Endometrial microvascular endothelial cells (primary cell): Measurements from ENCODE around the gene CFAP20DC. TPM values are rescaled to one million over a fixed set of nuclear protein-coding genes. Genes with fewer than 3 reads are reported as not detected.
"Not testable (repeated sequence)": the region's sequence is repeated elsewhere in the genome, so short reads cannot be mapped to it uniquely, and the experiment has no call there.

Experiments
- in situ Hi-C: cut with HindIII; loops from 2 replicates; pipeline ENCODE4 v1.10.0; 2017; ENCODE audit warnings: low sequenced_read_pairs, low pct_unique_long_range_greater_than_20kb; ENCODE audit errors: inconsistent ontology term
- total RNA-seq: library from RNA; depleted of rRNA; stranded (reverse); fragments of >200 nt; gene quantifications from one replicate; pipeline ENCODE4 v1.2.3, GENCODE V29; 2015; ENCODE audit errors: inconsistent ontology term

Gene CFAP20DC
- total RNA-seq, 1 donor from 2014 or later, result 3.2 TPM

DNA sequence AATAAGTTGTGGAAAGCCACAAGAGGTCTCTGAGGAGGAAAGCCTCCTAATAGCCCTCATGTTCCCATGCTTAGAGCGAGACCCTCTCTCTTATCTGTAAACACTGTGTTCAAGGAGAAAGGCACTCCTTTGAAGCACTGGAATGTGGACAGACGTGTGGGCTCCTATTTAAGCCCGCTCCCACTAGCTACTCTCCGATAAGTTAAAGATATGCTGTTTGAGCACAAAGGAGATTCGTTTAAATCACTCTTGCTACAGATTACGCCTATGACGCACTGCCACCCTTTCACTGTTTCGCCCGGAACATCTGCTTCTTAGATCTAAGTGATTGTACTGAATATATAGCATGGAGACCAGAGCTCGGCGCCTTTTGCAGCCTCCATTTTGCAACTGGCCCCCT is 325.5 kb downstream of the CFAP20DC start:
- in situ Hi-C loops, result no loop called here

DNA sequence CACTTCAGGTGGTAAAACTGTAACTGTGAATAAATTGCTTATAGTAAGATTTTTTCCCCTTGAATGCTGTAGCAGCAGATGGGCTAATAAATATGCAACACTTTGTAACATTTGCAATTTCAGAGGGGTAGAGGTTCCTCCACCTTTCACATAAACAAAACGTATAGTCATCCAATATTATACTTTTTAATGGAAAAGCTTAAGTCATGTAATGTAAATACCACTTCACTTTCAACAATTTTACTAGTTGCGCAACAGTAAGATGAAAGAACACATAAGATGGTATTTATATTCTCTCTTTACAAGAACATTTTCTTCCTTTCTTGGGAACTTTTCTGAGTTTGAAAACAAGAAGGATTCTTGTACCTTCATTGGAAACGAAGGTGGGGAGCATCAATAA is 326.7 kb downstream of the CFAP20DC start:
- in situ Hi-C loops, result no loop called here

DNA sequence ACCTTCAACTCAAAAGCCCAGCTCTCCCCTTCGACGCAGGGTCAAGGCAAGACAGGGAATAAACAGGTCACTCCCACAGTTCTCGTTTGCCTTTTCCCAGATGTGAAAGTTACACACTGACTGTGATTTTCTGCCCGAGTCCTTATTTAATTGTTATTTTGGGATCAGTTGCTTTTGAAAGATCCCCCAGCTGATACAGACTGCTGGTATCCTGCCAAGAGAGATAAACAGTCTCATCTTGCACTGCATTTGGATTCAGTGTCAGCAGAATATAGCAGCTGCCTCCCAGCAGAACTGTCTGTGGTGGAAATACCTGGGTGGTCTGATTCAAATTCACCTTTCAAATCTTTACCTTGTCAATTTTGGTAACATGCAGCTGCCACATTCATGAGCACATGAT is 327.3 kb downstream of the CFAP20DC start:
- in situ Hi-C loops, result no loop called here

DNA sequence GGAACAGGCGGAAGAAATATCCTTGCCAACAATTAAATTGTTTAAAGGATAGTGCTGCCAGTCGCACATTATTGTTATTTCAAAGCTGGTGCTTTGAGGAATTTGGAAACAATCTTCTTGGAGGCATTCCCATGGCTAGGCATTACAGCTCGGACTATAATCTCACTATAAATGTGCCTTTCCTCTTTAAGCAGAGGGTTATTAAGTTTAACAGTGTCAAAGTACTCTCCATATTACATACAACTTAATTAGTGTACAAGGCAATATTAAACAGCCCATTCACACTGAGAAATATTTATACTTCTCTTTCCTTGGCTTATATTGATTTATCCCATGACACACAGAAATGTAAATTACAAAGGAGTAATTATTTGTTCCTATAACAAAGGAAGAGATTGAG is 329.3 kb downstream of the CFAP20DC start:
- in situ Hi-C loops, result no loop called here

DNA sequence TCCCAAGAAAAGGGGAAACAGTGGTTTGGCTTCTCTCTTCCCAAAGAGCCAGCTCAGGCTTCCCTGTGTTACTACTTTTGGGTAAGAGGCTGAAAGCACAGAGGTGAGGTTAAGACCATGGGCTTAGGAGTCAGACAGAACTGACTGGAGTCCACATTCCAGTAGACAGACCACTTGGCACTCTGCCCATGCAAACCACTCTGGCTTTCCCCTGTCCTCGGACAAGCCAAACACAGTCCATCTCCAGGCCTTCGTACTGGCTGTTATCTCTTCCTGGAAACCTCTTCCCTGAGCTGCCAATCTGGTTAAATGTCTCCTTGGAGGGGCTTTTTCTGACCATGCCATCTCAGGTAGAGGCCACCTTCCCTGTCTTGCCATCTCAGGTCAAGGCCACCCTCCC is 330.1 kb downstream of the CFAP20DC start:
- in situ Hi-C loops, result no loop called here

DNA sequence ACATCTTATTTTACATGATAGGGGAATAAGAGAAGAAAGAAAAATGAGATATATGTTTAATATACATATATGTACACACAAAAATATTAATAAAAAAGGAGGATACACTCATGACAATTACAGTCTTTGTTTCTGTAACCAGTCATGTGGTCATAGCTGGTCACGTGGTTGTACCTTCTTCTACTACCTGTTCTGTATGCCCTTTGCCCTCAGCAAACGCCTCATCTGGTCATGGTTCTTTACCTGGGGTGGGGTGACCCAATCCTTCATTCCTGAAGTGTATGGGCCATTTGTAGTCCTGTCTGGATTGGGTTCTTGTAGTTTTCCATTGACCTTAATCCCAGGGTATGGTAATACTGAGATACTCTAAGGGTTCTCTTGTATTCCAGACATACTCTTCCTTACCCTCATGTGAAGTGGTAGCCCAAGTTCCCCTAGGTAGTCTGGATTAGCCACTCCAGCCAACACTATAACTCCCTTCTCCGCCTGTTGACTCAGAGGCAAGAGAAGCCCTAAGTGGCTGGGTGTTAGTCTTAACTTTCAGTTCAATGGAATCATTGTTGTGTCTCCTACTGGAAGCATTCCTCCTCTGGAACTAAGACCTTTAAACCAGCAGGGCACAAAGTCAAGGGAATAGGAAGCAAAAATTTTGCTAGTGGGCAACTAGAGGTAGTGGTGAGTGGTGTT is 336.0 kb downstream of the CFAP20DC start:
- in situ Hi-C loops, result no loop called here

DNA sequence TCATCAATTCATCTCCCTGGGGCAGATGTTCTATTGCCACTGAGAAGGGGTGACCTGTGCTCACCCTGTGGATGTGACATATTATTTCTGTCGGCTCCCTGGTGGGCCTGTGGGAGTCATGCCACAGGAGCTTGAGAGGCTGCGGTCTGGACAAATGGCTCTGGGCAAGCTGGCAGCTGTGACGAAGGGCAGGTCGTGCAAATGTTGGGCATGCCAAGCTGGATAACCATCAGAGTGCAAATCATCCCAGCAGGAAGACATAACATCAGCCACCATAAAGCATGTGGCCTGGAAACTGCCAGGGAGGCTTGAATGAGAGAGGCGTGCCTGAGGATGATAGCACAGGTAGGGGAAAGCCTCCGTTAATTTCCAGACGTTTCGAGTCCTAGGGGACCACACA is 338.0 kb downstream of the CFAP20DC start:
- in situ Hi-C loops, result no loop called here

DNA sequence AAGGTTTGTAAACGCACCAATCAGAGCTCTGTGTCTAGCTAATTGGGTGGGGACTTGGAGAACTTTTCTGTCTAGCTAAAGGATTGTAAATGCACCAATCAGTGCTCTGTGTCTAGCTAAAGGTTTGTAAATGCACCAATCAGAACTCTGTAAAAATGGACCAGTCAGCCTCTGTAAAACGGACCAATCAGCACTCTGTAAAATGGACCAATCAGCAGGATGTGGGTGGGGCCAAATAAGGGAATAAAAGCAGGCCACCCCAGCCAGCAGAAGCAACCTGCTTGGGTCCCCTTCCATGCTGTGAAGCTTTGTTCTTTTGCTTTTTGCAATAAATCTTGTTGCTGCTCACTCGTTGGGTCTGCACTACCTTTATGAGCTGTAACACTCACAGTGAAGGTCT is 340.8 kb downstream of the CFAP20DC start:
- in situ Hi-C loops, result not testable (repeated sequence)

DNA sequence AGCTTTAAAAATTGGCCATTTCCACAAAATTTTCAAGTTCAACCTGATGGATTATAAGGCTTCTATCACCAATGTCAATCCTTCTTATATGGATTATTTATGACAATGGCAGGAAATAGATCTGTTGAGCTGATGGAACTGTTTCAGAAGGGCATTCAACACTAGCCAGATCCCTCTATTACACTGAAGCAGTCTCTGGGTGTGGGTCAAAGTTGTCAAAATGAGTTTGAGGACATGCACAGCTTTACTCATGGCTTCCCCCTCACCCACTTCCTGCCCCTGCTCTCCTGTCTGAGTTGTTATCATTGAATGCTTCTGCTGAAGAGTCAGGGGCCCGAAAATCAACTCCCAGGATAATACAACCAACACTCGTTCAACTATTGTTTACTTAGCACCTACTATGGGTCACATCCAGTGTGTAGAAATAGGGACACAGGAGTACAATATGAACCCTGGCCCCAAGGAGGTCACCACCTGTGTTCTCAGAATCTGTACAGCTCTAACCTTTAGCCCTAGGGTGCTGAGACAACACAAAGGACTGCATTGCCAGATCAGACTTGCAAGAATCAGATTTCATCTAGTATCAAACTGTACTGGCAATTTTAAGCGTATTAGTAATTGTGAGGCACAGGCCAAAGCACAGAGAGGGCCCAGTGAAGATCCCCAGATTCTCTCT is 341.6 kb downstream of the CFAP20DC start:
- in situ Hi-C loops, result no loop called here

DNA sequence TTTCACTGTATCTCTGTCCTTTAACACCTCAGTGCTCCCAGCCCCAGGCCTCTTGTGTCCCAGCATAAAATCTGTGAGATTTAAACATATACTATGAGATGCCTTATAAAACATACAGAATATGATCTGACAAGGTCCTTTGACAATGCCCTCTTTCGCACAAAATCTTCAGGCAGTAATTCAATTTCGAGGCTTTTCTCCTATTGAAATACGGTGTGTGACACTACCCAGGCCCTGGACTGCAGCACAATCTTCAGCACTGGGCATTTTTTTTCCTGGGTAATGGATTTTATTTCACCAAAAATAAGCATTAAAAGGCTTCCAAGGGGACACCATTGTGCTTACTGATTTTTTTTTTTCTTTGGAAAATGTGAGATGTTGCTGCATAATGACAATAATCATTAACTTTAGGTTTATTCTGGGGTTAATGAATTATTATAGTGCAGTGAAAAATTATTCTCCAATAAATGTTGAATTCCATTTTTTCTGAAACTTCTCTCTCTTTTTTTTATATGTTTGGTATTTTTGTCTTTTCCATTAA is 342.4 kb downstream of the CFAP20DC start:
- in situ Hi-C loops, result no loop called here

DNA sequence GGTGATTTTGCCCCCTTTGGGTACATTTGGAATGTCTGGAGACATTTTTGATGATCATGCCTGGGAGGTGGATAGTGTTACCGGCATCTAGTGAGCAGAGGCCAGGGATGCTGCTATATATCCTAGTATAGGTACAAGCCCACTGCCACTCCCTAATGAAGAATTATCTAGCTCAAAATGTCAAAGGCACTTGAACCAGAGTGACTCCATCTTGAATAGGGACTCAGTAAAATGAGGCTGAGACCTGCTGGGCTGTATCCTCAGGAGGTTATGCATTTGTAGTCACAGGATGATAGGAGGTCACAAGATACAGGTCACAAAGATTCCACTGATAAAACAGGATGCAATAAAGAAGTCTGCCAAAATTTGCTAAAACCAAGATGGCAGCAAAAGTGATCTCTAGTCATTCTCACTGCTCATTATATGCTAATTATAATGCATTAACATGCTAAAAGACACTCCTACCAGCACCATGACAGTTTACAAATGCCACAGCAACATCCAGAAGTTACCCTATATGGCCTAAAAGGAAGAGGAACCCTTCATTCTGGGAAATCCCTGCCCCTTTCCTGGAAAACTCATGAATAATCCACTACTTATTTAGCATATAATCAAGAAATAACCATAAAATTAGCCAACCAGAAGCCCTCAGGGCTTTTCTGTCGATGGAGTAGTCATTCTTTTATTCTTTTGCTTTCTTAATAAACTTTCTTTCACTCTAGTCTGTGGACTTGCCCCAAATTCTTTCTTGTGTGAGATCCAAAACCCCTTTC is 343.2 kb downstream of the CFAP20DC start:
- in situ Hi-C loops, result no loop called here

DNA sequence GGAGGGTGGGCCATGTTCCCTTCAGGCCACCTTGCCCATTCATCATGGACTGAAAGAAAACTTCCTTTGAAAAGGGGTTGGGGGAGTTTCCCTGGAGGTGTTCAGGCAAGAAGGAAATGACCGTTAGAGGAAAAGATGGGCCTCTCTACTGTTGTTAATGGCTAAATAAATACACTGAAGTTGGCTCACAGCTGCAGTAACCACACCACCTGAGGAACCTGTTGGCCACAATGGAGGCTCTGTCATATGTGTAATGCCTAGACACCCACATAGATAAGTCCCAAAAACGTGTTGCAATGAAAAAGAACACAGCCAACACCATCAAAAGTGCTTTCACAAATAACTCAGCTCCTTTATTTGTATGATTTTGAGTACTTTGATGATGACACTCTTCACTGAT is 345.1 kb downstream of the CFAP20DC start:
- in situ Hi-C loops, result no loop called here

DNA sequence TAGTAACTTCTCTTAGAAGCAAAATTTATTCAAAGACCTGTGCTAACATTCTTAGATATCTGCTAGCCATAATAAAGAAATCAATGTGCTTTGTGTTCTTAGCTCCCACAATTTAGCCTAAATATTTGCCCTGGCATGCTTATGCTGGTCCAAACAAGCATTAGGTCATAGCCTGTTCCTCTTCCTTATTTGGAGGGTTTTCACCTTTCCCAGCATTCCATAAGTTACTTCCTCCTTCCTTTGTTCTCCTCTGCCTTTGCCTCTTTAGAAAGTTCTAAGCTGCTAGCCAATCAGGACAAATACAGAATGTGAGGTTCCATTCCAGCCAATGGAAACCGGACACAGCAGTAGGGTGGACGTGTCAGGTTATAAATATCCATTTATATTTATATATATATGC is 345.5 kb downstream of the CFAP20DC start:
- in situ Hi-C loops, result not testable (repeated sequence)

DNA sequence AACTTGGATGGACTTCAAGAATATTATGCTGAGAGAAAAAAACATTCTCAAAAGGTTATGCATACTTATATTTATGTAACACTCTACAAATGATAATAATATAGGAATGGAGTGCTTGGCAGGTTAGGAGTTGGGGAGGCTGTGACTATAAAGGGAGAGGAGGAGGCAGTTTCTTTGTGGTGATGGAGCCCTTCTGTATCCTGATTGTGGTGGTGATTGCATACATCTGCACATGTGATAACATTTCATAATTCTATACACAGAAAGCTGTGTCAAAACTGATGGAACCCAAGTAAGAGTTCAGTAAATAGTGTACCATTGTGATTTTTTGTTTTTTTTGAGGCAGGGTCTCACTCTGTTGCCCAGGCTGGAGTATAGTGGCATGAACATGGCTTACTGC is 351.6 kb downstream of the CFAP20DC start:
- in situ Hi-C loops, result no loop called here

DNA sequence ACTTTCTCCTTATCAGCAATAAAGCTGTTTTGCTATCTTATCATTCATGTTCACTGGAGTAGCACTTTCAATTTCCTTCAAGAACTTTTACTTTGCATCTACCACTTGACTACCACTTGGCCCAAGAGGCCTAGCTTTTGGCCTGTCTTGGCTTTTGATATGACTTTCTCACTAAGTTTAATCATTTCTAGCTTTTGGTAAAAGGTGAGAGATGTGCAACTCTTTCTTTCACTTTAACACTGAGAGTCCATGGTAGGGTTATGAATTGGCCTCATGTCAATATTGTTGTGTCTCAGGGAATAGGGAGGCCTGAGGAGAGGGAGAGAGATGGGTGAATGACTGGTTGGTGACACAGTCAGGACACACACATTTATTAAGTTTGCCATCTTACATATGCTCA is 352.3 kb downstream of the CFAP20DC start:
- in situ Hi-C loops, result no loop called here

DNA sequence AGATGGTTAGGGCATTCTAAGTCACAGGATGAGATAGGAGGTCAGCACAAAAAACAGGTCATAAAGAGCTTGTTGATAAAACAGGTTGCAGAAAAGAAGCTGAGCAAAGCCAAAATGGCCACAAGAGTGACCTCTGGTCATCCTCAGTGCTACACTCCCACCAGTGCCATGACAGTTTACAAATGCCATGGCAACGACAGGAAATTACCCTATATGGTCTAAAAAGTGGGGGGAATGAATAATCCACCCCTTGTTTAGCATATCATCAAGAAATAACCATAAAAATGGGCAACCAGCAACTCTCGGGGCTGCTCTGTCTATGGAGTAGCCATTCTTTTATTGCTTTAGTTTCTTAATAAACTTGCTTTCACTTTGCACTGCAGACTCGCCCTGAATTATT is 353.0 kb downstream of the CFAP20DC start:
- in situ Hi-C loops, result not testable (repeated sequence)

DNA sequence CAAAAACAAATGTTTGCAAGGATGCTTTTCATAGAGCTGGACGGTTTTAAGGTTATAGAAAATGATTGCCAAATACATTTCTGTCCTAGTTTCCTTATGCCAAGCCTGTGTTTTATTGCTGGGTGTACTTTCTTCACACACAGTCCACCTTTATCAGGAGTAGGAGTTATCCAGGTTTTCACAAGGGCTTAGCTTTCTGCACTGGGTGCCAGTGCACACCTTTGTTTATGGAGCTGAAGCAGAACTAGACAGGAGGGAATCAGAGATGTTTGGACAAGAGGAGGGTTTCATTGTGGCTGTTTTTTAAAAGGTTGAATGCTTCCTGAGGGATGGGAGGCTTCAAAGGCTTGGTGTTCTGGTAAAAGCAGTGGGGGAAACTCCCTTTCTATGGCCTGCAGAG is 353.7 kb downstream of the CFAP20DC start:
- in situ Hi-C loops, result no loop called here

DNA sequence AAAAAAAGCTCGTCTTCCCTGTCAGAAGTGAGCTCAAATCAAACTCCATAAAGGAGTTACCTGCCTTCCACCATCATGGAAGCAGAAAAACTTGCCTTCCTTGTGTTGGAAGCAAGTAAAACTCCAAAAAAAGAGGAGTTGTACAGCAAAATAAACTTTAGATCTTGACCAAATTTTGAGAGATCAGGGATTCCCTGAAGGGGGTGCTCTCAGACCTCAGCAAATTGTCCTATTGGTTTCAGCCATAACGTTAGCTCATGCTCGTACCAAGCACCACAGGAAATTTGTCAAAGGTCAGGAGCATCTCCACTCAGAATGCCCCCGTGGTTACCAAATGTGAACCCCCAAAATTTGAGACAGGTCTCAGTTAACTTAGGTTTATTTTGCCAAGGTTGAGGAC is 354.5 kb downstream of the CFAP20DC start:
- in situ Hi-C loops, result not testable (repeated sequence)

DNA sequence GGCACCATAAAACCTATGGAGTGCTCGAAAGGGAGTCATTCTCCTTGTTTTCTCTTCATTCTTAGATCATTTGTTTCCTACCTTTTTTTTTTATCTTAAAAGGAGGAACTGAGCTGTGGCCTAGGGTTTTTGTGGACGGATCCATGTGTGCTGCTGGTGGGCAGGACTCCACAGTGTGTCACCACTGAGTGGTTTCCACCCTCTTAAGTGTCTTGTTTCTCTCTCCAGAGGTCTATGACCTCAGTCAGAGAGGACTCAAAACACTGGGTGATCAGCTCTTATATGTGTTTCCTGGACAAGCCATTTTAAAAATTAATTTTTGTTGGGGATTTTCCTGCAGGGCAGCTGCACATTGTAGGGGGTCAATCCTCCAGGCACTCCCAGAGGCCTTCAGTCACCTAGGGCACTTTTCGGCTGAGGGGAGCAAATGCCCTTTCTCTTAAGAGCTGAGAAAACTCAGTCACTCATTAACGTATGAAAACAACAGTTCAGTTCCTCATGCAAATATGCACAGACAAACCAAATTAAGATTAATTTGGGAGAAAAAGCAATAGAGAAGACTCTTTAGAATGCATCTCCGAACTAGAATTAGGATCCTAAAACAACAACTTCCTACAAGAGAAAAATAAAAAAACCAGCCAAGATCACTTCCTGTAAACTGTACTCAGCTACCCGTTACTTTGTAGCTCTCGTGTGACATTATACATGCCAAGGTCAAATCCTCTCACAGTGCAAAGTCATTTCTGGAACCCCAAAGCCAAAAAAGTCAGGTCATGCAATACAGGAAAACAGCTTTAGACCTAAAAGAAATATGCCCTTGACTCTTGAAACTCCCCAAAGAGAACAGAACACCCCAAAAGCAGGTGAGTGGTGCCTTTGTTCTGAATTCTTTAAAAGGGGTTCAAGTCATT is 355.6 kb downstream of the CFAP20DC start:
- in situ Hi-C loops, result no loop called here
